HG02678 (cell line): Measurements from ENCODE around the gene TUT4.

Experiments
- ATAC-seq: cut with Tn5 transposase; IDR thresholded peaks from one replicate; pipeline ENCODE4 v1.9.1; 2021; ENCODE audit warnings: mild to moderate bottlenecking, moderate library complexity; ENCODE audit not compliant: unreplicated experiment

Gene TUT4

GRCh38 chr1:52416811-52417210 lies 136.1 kb downstream of the TUT4 start:
- no peak for ATAC-seq

- no peak for ATAC-seq
Measured at GRCh38 chr1:52414942-52415341, 137.9 kb downstream of the TUT4 start.

DNA sequence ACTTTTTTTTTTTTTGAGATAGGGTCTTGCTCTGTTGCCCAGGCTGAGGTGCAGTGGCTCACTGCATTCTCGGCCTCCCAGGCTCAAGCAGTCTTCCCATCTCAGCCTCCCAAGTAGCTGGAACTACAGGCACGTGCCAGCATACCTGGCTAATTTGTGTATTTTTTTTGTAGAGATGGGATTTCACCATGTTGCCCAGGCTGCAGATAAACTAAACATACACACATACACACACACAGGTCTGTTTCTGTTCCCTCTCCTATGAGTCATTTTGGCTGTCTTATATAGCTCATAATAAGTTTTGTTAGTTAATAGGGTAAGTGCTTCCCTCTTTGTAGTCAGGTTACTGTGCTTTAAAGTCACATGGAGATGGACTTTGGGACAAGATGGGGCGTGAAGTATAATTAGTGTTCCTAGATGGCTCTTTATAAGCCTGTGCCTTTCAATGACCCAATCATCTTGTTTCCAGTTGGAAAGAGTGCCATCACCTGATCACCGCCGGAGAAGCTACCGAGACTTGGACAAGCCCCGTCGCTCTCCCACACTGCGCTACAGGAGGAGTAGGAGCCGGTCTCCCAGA lies 139.4 kb downstream of the TUT4 start:
- ATAC-seq = no peak

- ATAC-seq = no peak
Measured at GRCh38 chr1:52404975-52405338, 147.9 kb downstream of the TUT4 start.

GRCh38 chr1:52404116-52404974 lies 148.5 kb downstream of the TUT4 start, which contains the start of the genes ORC1 and PRPF38A:
ORC1 (minus strand) TSS chr1:52404423; CDS start chr1:52402223, 2,200 bp downstream.
PRPF38A (plus strand) TSS chr1:52404602; CDS start chr1:52404750, 148 bp downstream.
- ATAC-seq = peak; percentile 96

DNA sequence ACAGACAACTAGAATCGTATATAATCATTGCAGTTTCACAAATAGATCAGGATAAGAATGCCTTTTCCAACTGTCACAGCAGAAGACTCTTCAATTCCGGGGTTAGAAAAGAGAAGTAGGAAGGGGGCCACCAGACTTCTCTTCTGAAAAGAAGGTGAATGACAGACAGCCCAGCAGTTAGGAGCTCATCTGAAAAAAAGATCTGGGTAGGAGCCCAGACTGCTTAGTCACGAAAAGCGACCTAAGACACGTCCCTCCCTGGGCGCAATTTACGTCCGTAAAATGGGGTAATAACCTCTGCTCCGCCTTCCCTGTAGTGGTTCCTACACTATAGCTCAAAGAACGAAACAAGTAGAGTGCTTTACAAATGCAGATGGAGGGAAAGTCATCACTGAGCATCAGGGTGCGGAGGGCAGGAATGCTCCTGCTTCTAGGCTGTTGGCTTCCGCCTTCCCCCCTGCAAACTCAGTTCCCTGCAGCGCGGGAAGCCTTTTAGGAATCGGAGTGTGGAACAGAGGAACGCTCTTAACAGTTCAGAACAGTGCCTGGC lies 149.3 kb downstream of the TUT4 start:
- peak; percentile 22 for ATAC-seq

GRCh38 chr1:52402860-52403240 lies 150.0 kb downstream of the TUT4 start:
- no peak for ATAC-seq

DNA sequence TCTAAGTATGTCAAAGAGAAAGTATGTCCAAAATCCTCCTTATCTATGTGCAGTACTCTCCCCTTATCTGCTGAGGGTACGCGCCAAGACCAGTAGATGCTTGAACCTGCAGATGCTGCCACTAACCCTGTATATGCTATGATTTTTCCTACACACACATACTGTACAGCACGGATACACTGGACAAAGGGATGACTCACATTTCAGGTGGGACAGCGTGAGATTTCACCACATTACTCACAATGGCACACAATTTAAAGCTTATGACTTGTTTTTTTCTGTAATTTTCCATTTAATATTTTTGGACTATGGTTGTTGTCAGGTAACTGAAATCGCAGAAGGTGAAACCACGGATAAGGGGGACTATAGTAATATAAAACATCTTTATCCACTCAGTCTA lies 152.8 kb downstream of the TUT4 start:
- no peak for ATAC-seq

DNA sequence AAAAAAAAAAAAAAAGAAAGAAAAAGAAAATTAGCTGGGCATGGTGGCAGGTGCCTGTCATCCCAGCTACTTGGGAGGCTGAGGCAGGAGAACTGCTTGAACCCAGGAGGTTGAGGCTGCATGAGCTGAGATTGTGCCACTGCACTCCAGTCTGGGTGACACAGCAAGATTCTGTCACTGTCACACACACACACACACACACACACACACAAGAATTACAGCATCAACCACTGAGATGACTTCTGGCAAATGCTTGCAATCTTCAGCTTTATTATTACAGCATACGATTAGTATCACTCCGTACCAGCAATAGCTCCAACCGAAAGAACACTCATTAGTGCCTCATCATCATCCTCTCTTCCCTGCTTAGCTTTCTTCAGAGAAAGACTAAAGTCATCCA lies 153.3 kb downstream of the TUT4 start:
- ATAC-seq = no peak

GRCh38 chr1:52393174-52393573 lies 159.7 kb downstream of the TUT4 start:
- ATAC-seq = no peak

GRCh38 chr1:52386458-52386857 lies 166.4 kb downstream of the TUT4 start:
- no peak for ATAC-seq

GRCh38 chr1:52385376-52385775 lies 167.5 kb downstream of the TUT4 start:
- ATAC-seq = no peak
